Globus pallidus (tissue), 1 donor: ENCODE measurements around the gene ABCG8.

ENCODE experiments used
- DNase-seq: peaks from one replicate; pipeline ENCODE4 v3.0.0-alpha.2; 2015; ENCODE audit warnings: low spot score

ABCG8 gene

GRCh38 chr2:43925431-43925830, 86.7 kb downstream of the ABCG8 start:
- no peak for DNase-seq

DNA sequence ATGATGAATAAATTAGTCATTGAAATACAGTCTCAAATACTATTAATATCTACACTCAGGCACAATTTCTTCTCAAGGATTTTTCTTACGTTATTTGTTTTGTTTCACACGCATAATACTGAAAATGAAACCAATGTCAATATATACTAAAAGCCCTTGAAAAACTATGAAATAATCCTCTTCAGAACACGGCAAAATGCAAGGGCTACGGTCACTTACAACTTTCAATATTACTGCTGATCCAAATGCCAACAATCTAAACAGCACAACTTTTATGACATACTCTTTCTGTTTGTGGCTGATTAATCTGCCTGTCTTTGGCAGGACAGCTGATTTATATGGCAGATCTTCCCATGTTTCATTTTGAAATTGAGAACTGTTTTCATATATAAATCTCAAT, 88.7 kb downstream of the ABCG8 start:
- no peak for DNase-seq

DNA sequence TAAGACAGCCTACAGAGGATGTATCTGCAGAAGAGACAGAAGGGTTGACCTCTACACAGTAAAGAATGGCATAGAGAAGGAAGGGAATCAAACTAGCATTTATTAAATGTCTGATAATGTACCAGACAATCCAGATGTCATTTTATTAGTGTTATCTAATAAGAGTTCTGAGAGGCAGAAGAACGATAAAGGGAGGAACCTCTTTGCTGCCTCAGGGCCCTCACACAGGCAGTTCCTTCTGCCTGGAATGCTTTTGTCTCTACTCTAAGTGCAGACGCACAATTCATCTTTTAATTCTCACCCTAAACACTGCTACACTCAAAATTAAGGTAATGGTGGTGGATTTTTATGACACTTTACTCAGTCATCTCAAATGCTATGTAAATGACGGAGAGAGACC, 92.5 kb downstream of the ABCG8 start:
- DNase-seq, result no peak
